Raji (cell line): Measurements from ENCODE around the gene MED12L.

ENCODE experiments used
- POLR2A ChIP-seq: IDR thresholded peaks from 2 replicates; pipeline ENCODE4 v1.6.1; 2011; ENCODE audit warnings: low read depth, low read length, control low read depth; ENCODE audit not compliant: insufficient read depth

Gene MED12L

GRCh38 chr3:151082880-151083838 is 2.3 kb upstream of the MED12L start:
- no peak for TF ChIP-seq POLR2A

- TF ChIP-seq POLR2A, result no peak
These were observed 604 bp upstream of the MED12L start for GRCh38 chr3:151084893-151085226.

- TF ChIP-seq POLR2A, result no peak
These were observed 522 bp downstream of the MED12L start for GRCh38 chr3:151085889-151086483.

- TF ChIP-seq POLR2A, result peak; percentile 38; the same call in 1 of the 2 replicates
These were observed 1.3 kb downstream of the MED12L start for GRCh38 chr3:151086484-151087456.

GRCh38 chr3:151087648-151088047 is 2.2 kb downstream of the MED12L start:
- no peak for TF ChIP-seq POLR2A

- no peak for TF ChIP-seq POLR2A
These were observed 6.4 kb downstream of the MED12L start for GRCh38 chr3:151091685-151092345.

GRCh38 chr3:151093148-151093547 is 7.7 kb downstream of the MED12L start:
- TF ChIP-seq POLR2A, result no peak

- no peak for TF ChIP-seq POLR2A
These were observed 8.4 kb downstream of the MED12L start for GRCh38 chr3:151093905-151094304.

- no peak for TF ChIP-seq POLR2A
These were observed 11.3 kb downstream of the MED12L start for GRCh38 chr3:151096716-151097115.

- TF ChIP-seq POLR2A, result no peak
These were observed 14.6 kb downstream of the MED12L start for GRCh38 chr3:151100076-151100475.

GRCh38 chr3:151101270-151101969 is 16.0 kb downstream of the MED12L start:
- no peak for TF ChIP-seq POLR2A

- TF ChIP-seq POLR2A, result no peak
These were observed 20.8 kb downstream of the MED12L start for GRCh38 chr3:151106311-151106710.

GRCh38 chr3:151107177-151107576 is 21.7 kb downstream of the MED12L start:
- TF ChIP-seq POLR2A, result no peak

GRCh38 chr3:151107701-151108100 is 22.2 kb downstream of the MED12L start:
- no peak for TF ChIP-seq POLR2A

GRCh38 chr3:151109286-151109800 is 23.9 kb downstream of the MED12L start:
- no peak for TF ChIP-seq POLR2A
